Spinal cord (tissue), 10 donors: ENCODE measurements around the gene MTUS2. TPM values are rescaled to one million over a fixed set of nuclear protein-coding genes. Genes with fewer than 3 reads are reported as not detected.

Source experiments
- DNase-seq, 6 donors: peaks; one replicate each; pipeline versions ENCODE4 v3.0.0 to v3.0.0-alpha.2; 2013 to 2015; ENCODE audit warnings: low spot score in 6 of 6, low read depth in 4 of 6
- H3K27ac ChIP-seq: one replicate; pipeline ENCODE4 v1.5.1; 2013; ENCODE audit warnings: low read depth, low read length, control low read depth
- H3K27me3 ChIP-seq: one replicate; pipeline ENCODE4 v1.6.1; 2013; ENCODE audit warnings: low read length; ENCODE audit not compliant: control insufficient read depth, insufficient read depth
- H3K36me3 ChIP-seq: one replicate; pipeline ENCODE4 v1.6.1; 2013; ENCODE audit warnings: low read length; ENCODE audit not compliant: control insufficient read depth, insufficient read depth
- H3K4me1 ChIP-seq: one replicate; pipeline ENCODE4 v1.6.1; 2013; ENCODE audit warnings: low read length; ENCODE audit not compliant: control insufficient read depth, insufficient read depth
- H3K4me3 ChIP-seq: one replicate; pipeline ENCODE4 v1.5.1; 2013; ENCODE audit warnings: low read depth, low read length, control low read depth
- H3K9me3 ChIP-seq: one replicate; pipeline ENCODE4 v1.6.1; 2013; ENCODE audit warnings: low read length; ENCODE audit not compliant: control insufficient read depth, insufficient read depth
- whole genome bisulfite sequencing: methylation state at CpG from one replicate; pipeline ENCODE4 v1.1.5; 2013; ENCODE audit warnings: missing lambda C conversion rate; ENCODE audit not compliant: insufficient coverage; 5-methylcytosine and 5-hydroxymethylcytosine counted together
- polyA plus RNA-seq, 2 donors: library from polyadenylated mRNA; unstranded; fragments of 120-200 nt; gene quantifications; one replicate each; pipeline ENCODE4 v1.2.1, GENCODE V29; 2013; ENCODE audit not compliant: insufficient read length in 2 of 2
- total RNA-seq, 2 donors: library from RNA; depleted of rRNA in 1 of 2; stranded (reverse); fragments of 120-200 nt in 1 of 2; fragments of >200 nt in 1 of 2; gene quantifications; one replicate each; pipeline versions ENCODE4 v1.2.3 to v1.2.4, GENCODE V29; 2013 to 2014
- donor health status: healthy.

MTUS2 gene
- total and polyA plus RNA-seq, 4 donors: 4.6 to 12.5 (median 10.1) TPM

GRCh38 chr13:29073755-29074154, 253.6 kb downstream of the MTUS2 start:
- H3K27me3 ChIP-seq: no peaks in the 10 kb centered on the region
- H3K9me3 ChIP-seq: no peaks in the 10 kb centered on the region
- H3K27ac ChIP-seq: no peak overlapping the region
- DNase-seq: no peak
- H3K4me1 ChIP-seq: no peaks in the 10 kb centered on the region
- 37% methylated on average over 3 of the region's 3 CpGs for WGBS
- no peaks in the 10 kb centered on the region for H3K36me3 ChIP-seq
- H3K4me3 ChIP-seq: no peak overlapping the region

- whole genome bisulfite sequencing: 100% methylated on average over 1 of the region's 3 CpGs
Measured at GRCh38 chr13:29077051-29077813, 257.1 kb downstream of the MTUS2 start.

GRCh38 chr13:29081036-29081435, 260.9 kb downstream of the MTUS2 start:
- no peaks in the 10 kb centered on the region for H3K27me3 ChIP-seq
- H3K36me3 ChIP-seq: no peaks in the 10 kb centered on the region
- H3K27ac ChIP-seq: no peak overlapping the region
- H3K4me1 ChIP-seq: no peaks in the 10 kb centered on the region
- H3K4me3 ChIP-seq: no peak overlapping the region
- no peak for DNase-seq
- WGBS: no CpG with 5 or more reads among the region's 1 CpG
- peaks cover 2% of the 10 kb centered on the region for H3K9me3 ChIP-seq

More at GRCh38 chr13:29077051-29077813, 257.1 kb downstream of the MTUS2 start:
- H3K4me1 ChIP-seq: no peaks in the 10 kb centered on the region
- no peak for DNase-seq
- no peak overlapping the region for H3K27ac ChIP-seq
- H3K4me3 ChIP-seq: no peak overlapping the region
- H3K36me3 ChIP-seq: no peaks in the 10 kb centered on the region
- no peaks in the 10 kb centered on the region for H3K27me3 ChIP-seq
- peaks cover 2% of the 10 kb centered on the region for H3K9me3 ChIP-seq

GRCh38 chr13:29081697-29082440, 261.7 kb downstream of the MTUS2 start:
- H3K4me1 ChIP-seq: no peaks in the 10 kb centered on the region
- H3K27ac ChIP-seq: no peak overlapping the region
- 73% methylated on average over 5 of the region's 7 CpGs for WGBS
- no peak for DNase-seq
- H3K9me3 ChIP-seq: peaks cover 2% of the 10 kb centered on the region
- no peaks in the 10 kb centered on the region for H3K36me3 ChIP-seq
- no peaks in the 10 kb centered on the region for H3K27me3 ChIP-seq
- H3K4me3 ChIP-seq: no peak overlapping the region

GRCh38 chr13:29099781-29100406, 279.8 kb downstream of the MTUS2 start:
- Histone ChIP-seq H3K36me3 (no peaks in the 10 kb centered on the region), H3K4me1 (no peaks in the 10 kb centered on the region), H3K27me3 (no peaks in the 10 kb centered on the region), H3K9me3 (no peaks in the 10 kb centered on the region), H3K4me3 (no peak overlapping the region), H3K27ac (no peak overlapping the region)
- WGBS: 40% methylated on average over 1 of the region's 2 CpGs
- DNase-seq: no peak

- Histone ChIP-seq H3K9me3 (no peaks in the 10 kb centered on the region), H3K27me3 (no peaks in the 10 kb centered on the region), H3K4me3 (no peak overlapping the region), H3K36me3 (no peaks in the 10 kb centered on the region), H3K27ac (no peak overlapping the region), H3K4me1 (no peaks in the 10 kb centered on the region)
- DNase-seq: no peak
- WGBS: 92% methylated on average over 9 of the region's 15 CpGs
Measured at GRCh38 chr13:29100758-29101157, 280.6 kb downstream of the MTUS2 start.

GRCh38 chr13:29101409-29101808, 281.3 kb downstream of the MTUS2 start:
- no peaks in the 10 kb centered on the region for H3K4me1 ChIP-seq
- no peaks in the 10 kb centered on the region for H3K36me3 ChIP-seq
- H3K27me3 ChIP-seq: no peaks in the 10 kb centered on the region
- WGBS: 64% methylated on average over 2 of the region's 2 CpGs
- no peak overlapping the region for H3K27ac ChIP-seq
- DNase-seq: no peak
- H3K9me3 ChIP-seq: no peaks in the 10 kb centered on the region
- no peak overlapping the region for H3K4me3 ChIP-seq

- no peaks in the 10 kb centered on the region for H3K36me3 ChIP-seq
- WGBS: no CpG with 5 or more reads among the region's 3 CpGs
- peak in 1 of 6 donors; percentile 70 for DNase-seq
Measured at GRCh38 chr13:29101905-29102304, 281.8 kb downstream of the MTUS2 start.

GRCh38 chr13:29103065-29103800, 283.1 kb downstream of the MTUS2 start:
- no peaks in the 10 kb centered on the region for H3K27me3 ChIP-seq
- H3K4me1 ChIP-seq: no peaks in the 10 kb centered on the region
- 89% methylated on average over 3 of the region's 11 CpGs for WGBS
- no peaks in the 10 kb centered on the region for H3K9me3 ChIP-seq
- DNase-seq: no peak
- H3K4me3 ChIP-seq: no peak overlapping the region
- no peaks in the 10 kb centered on the region for H3K36me3 ChIP-seq
- no peak overlapping the region for H3K27ac ChIP-seq

More at GRCh38 chr13:29101905-29102304, 281.8 kb downstream of the MTUS2 start:
- no peak overlapping the region for H3K4me3 ChIP-seq
- no peaks in the 10 kb centered on the region for H3K4me1 ChIP-seq
- no peak overlapping the region for H3K27ac ChIP-seq
- no peaks in the 10 kb centered on the region for H3K9me3 ChIP-seq
- no peaks in the 10 kb centered on the region for H3K27me3 ChIP-seq
